CD4-positive, alpha-beta T cell (primary cell): ENCODE results near the gene SLC5A9. TPM values are rescaled to one million over a fixed set of nuclear protein-coding genes. Genes with fewer than 3 reads are reported as not detected.
"Not testable (repeated sequence)": the region's sequence is repeated elsewhere in the genome, so short reads cannot be mapped to it uniquely, and the experiment has no call there.

Experiments used
- ATAC-seq: fragments of 200-7000 bp; cut with Tn5 transposase; one replicate; pipeline ENCODE4 v1.10.0; 2022; ENCODE audit warnings: mild to moderate bottlenecking; ENCODE audit not compliant: poor library complexity
- CTCF ChIA-PET: fragments of 350-600 bp; sonication (Branson Sonifier 250); formaldehyde crosslinking; loops from one replicate; lab custom pipeline; 2021; ENCODE audit warnings: antibody characterized with exemption, inconsistent platforms; lab: Charles Lee
- POLR2A ChIA-PET: fragments of 350-600 bp; sonication (Branson Sonifier 250); formaldehyde crosslinking; loops from one replicate; lab custom pipeline; 2021; ENCODE audit warnings: antibody characterized with exemption, inconsistent platforms; lab: Charles Lee
- DNase-seq, 14 experiments: peaks; one replicate each; pipeline ENCODE4 v3.0.0-alpha.2; 2013 to 2020; ENCODE audit warnings: mixed read lengths in 2 of 14
- H3K27ac ChIP-seq, 2 donors: one replicate each; pipeline versions ENCODE4 v1.5.1 to v1.7.0; 2013; ENCODE audit warnings: low read length in 2 of 2, low read depth in 1 of 2, mild to moderate bottlenecking in 1 of 2
- H3K27me3 ChIP-seq, 2 experiments: 1 replicate in 1 of 2; 2 replicates in 1 of 2; pipeline versions ENCODE4 v1.6.1 to v1.7.0; 2013; ENCODE audit warnings: low read length in 2 of 2, control low read depth in 1 of 2, mild to moderate bottlenecking in 1 of 2, moderate library complexity in 1 of 2; ENCODE audit not compliant: insufficient read depth in 2 of 2, control insufficient read depth in 1 of 2
- H3K36me3 ChIP-seq: one replicate; pipeline ENCODE4 v1.6.1; 2013; ENCODE audit warnings: low read length, control low read depth; ENCODE audit not compliant: insufficient read depth
- H3K4me1 ChIP-seq: one replicate; pipeline ENCODE4 v1.6.1; 2013; ENCODE audit warnings: low read length, control low read depth; ENCODE audit not compliant: insufficient read depth
- H3K4me3 ChIP-seq: one replicate; pipeline ENCODE4 v1.5.1; 2013; ENCODE audit warnings: mild to moderate bottlenecking, low read length, moderate library complexity
- H3K9me3 ChIP-seq, 2 experiments: 1 replicate in 1 of 2; 2 replicates in 1 of 2; pipeline versions ENCODE4 v1.6.1 to v1.7.0; 2013; ENCODE audit warnings: low read length in 2 of 2, mild to moderate bottlenecking in 2 of 2, control low read depth in 1 of 2, moderate library complexity in 1 of 2; ENCODE audit not compliant: control insufficient read depth in 1 of 2, insufficient read depth in 1 of 2
- H3K27ac Mint-ChIP-seq: one replicate; pipeline ENCODE4 v1.8.0; 2020; ENCODE audit warnings: mixed read lengths
- H3K27me3 Mint-ChIP-seq: one replicate; pipeline ENCODE4 v1.8.0; 2021; ENCODE audit warnings: mixed read lengths
- H3K36me3 Mint-ChIP-seq: one replicate; pipeline ENCODE4 v1.8.0; 2021; ENCODE audit warnings: low read depth, mixed read lengths
- H3K4me1 Mint-ChIP-seq: one replicate; pipeline ENCODE4 v1.8.0; 2021; ENCODE audit warnings: low read depth, mixed read lengths
- H3K4me3 Mint-ChIP-seq: one replicate; pipeline ENCODE4 v1.8.0; 2020; ENCODE audit warnings: mild to moderate bottlenecking, mixed read lengths
- H3K9me3 Mint-ChIP-seq: one replicate; pipeline ENCODE4 v1.8.0; 2020; ENCODE audit warnings: mixed read lengths
- CTCF ChIP-seq: fragments of 200-600 bp; IDR thresholded peaks from one replicate; pipeline ENCODE4 v1.8.0; 2022; ENCODE audit warnings: antibody characterized with exemption, mild to moderate bottlenecking
- intact Hi-C, 2 experiments: fragments of 100-400 bp; cut with DNase I in 1 of 2; cut with micrococcal nuclease in 1 of 2; formaldehyde crosslinking; loops; one replicate each; pipeline versions ENCODE4 v1.15.1 to v1.9.0; 2023 to 2025; cut with DNase I, micrococcal nuclease
- total RNA-seq, 174 experiments: library from RNA in 2 of 174; stranded (reverse) in 2 of 174; gene quantifications; one replicate each; pipeline ENCODE4 v1.2.3 and lab custom pipeline; 2021 to 2026

The SLC5A9 gene
- total RNA-seq, 2 experiments from 2014 or later, result not detected

GRCh38 chr1:48284696-48285420 is 62.3 kb downstream of the SLC5A9 start:
- H3K4me3 Mint-ChIP-seq, H3K27ac ChIP-seq, H3K27me3 Mint-ChIP-seq, ATAC-seq, H3K27ac Mint-ChIP-seq, POLR2A ChIA-PET, DNase-seq, H3K4me1 Mint-ChIP-seq, H3K4me3 ChIP-seq, intact Hi-C loops, H3K4me1 ChIP-seq, CTCF ChIA-PET, H3K36me3 Mint-ChIP-seq, H3K36me3 ChIP-seq, H3K27me3 ChIP-seq, H3K9me3 Mint-ChIP-seq: not testable (repeated sequence)
- H3K9me3 ChIP-seq, result peaks cover 0 to 15% of the 10 kb centered on the region in 2 experiments

- Mint-ChIP-seq H3K36me3 (no peaks in the 10 kb centered on the region), H3K27ac (no peak overlapping the region), H3K9me3 (no peaks in the 10 kb centered on the region), H3K4me1 (no peaks in the 10 kb centered on the region), H3K4me3 (no peak overlapping the region), H3K27me3 (no peaks in the 10 kb centered on the region)
- no peak for ATAC-seq
- ChIA-PET CTCF (no interaction called here), POLR2A (no interaction called here)
- intact Hi-C loops, result no loop called here
- Histone ChIP-seq H3K27me3 (no peaks in the 10 kb centered on the region), H3K36me3 (no peaks in the 10 kb centered on the region), H3K9me3 (peaks cover 0 to 15% of the 10 kb centered on the region in 2 experiments), H3K4me1 (no peaks in the 10 kb centered on the region), H3K4me3 (no peak overlapping the region), H3K27ac (no peak overlapping the region)
- no peak for TF ChIP-seq CTCF
- DNase-seq, result no peak
Observed at GRCh38 chr1:48285525-48285924, 63.0 kb downstream of the SLC5A9 start.

- ChIA-PET POLR2A (no interaction called here), CTCF (no interaction called here)
- H3K27ac Mint-ChIP-seq, result no peak overlapping the region
- intact Hi-C loops, result no loop called here
- H3K4me1 Mint-ChIP-seq, result no peaks in the 10 kb centered on the region
- DNase-seq (no peak), ATAC-seq (no peak)
- Histone ChIP-seq H3K9me3 (peaks cover 0 to 4% of the 10 kb centered on the region in 2 experiments), H3K4me3 (no peak overlapping the region), H3K4me1 (no peaks in the 10 kb centered on the region), H3K27me3 (no peaks in the 10 kb centered on the region), H3K27ac (no peak overlapping the region), H3K36me3 (no peaks in the 10 kb centered on the region)
- no peak for TF ChIP-seq CTCF
- H3K4me3 Mint-ChIP-seq, result no peak overlapping the region
- no peaks in the 10 kb centered on the region for H3K36me3 Mint-ChIP-seq
- no peaks in the 10 kb centered on the region for H3K27me3 Mint-ChIP-seq
- no peaks in the 10 kb centered on the region for H3K9me3 Mint-ChIP-seq
Observed at GRCh38 chr1:48291421-48291820, 68.9 kb downstream of the SLC5A9 start.

GRCh38 chr1:48292706-48293105 is 70.2 kb downstream of the SLC5A9 start:
- no peaks in the 10 kb centered on the region for H3K27me3 Mint-ChIP-seq
- Histone ChIP-seq H3K4me1 (no peaks in the 10 kb centered on the region), H3K9me3 (peaks cover 0 to 4% of the 10 kb centered on the region in 2 experiments), H3K4me3 (no peak overlapping the region), H3K27ac (no peak overlapping the region), H3K36me3 (no peaks in the 10 kb centered on the region), H3K27me3 (no peaks in the 10 kb centered on the region)
- H3K9me3 Mint-ChIP-seq, result no peaks in the 10 kb centered on the region
- TF ChIP-seq CTCF, result no peak
- intact Hi-C loops, result no loop called here
- no peak overlapping the region for H3K27ac Mint-ChIP-seq
- ATAC-seq, result no peak
- H3K36me3 Mint-ChIP-seq, result no peaks in the 10 kb centered on the region
- CTCF ChIA-PET, result no interaction called here
- H3K4me3 Mint-ChIP-seq, result no peak overlapping the region
- no peak for DNase-seq
- POLR2A ChIA-PET, result no interaction called here
- no peaks in the 10 kb centered on the region for H3K4me1 Mint-ChIP-seq

- H3K9me3 ChIP-seq, H3K4me1 Mint-ChIP-seq, H3K9me3 Mint-ChIP-seq, H3K4me3 Mint-ChIP-seq, POLR2A ChIA-PET, DNase-seq, H3K4me3 ChIP-seq, CTCF ChIA-PET, H3K27me3 Mint-ChIP-seq, H3K36me3 Mint-ChIP-seq, intact Hi-C loops, H3K36me3 ChIP-seq, H3K4me1 ChIP-seq, H3K27ac ChIP-seq, H3K27ac Mint-ChIP-seq, ATAC-seq, H3K27me3 ChIP-seq: not testable (repeated sequence)
Observed at GRCh38 chr1:48294094-48294493, 71.6 kb downstream of the SLC5A9 start.
